ENCODE results near the gene PRELID1.
A peak's percentile ranks its signal among the peaks of the same experiment; 100 is the strongest.
"Not testable (repeated sequence)": the region's sequence is repeated elsewhere in the genome, so short reads cannot be mapped to it uniquely, and the experiment has no call there.

PRELID1 gene

GRCh38 chr5:177336603-177337494 lies 33.2 kb downstream of the PRELID1 start:
- no peak for DNase-seq

- DNase-seq = no peak
Observed at GRCh38 chr5:177338251-177339106, 34.9 kb downstream of the PRELID1 start.

GRCh38 chr5:177339107-177339638 lies 35.6 kb downstream of the PRELID1 start:
- no peak for DNase-seq

GRCh38 chr5:177343000-177343399 lies 39.4 kb downstream of the PRELID1 start:
- DNase-seq = not testable (repeated sequence)

GRCh38 chr5:177343777-177344176 lies 40.2 kb downstream of the PRELID1 start:
- no peak for DNase-seq

- DNase-seq = no peak
Observed at GRCh38 chr5:177344891-177345290, 41.3 kb downstream of the PRELID1 start.

- DNase-seq = no peak
Observed at GRCh38 chr5:177346820-177347219, 43.2 kb downstream of the PRELID1 start.

- no peak for DNase-seq
Observed at GRCh38 chr5:177347699-177348098, 44.1 kb downstream of the PRELID1 start.

GRCh38 chr5:177349362-177349647 lies 45.7 kb downstream of the PRELID1 start:
- no peak for DNase-seq

GRCh38 chr5:177349762-177350161 lies 46.2 kb downstream of the PRELID1 start:
- DNase-seq = no peak

GRCh38 chr5:177350776-177351391 lies 47.3 kb downstream of the PRELID1 start:
- DNase-seq = no peak

GRCh38 chr5:177351392-177352329 lies 48.1 kb downstream of the PRELID1 start, which contains the start of gene LMAN2:
Gene LMAN2, minus strand, starts transcription at chr5:177351668. Its CDS starts 21 bp downstream, at chr5:177351647.
- DNase-seq = peak; percentile 93

- no peak for DNase-seq
Observed at GRCh38 chr5:177353093-177353492, 49.5 kb downstream of the PRELID1 start.

GRCh38 chr5:177354256-177354655 lies 50.7 kb downstream of the PRELID1 start:
- DNase-seq = no peak

- DNase-seq = no peak
Observed at GRCh38 chr5:177354711-177355110, 51.1 kb downstream of the PRELID1 start.

- no peak for DNase-seq
Observed at GRCh38 chr5:177355162-177355867, 51.7 kb downstream of the PRELID1 start.

- no peak for DNase-seq
Observed at GRCh38 chr5:177355868-177356168, 52.2 kb downstream of the PRELID1 start.
